Natural killer cell (primary cell): ENCODE data around the gene CARMIL1. TPM values are rescaled to one million over a fixed set of nuclear protein-coding genes. Genes with fewer than 3 reads are reported as not detected.

Experiments used
- ATAC-seq, 3 donors: fragments of 150-1000 bp in 2 of 3; fragments of 200-7000 bp in 1 of 3; cut with Tn5 transposase; 1 replicate in 1 of 3; 2 replicates in 2 of 3; pipeline ENCODE4 v1.10.0; 2021; ENCODE audit warnings: mild to moderate bottlenecking in 2 of 3, moderate library complexity in 2 of 3
- DNase-seq, 2 donors: peaks; one replicate each; pipeline versions ENCODE4 v3.0.0 to v3.0.0-alpha.2; 2013 to 2021; ENCODE audit warnings: mixed read lengths in 1 of 2
- H3K27ac ChIP-seq: one replicate; pipeline ENCODE4 v1.5.1; 2013; ENCODE audit warnings: mild to moderate bottlenecking, low read length
- H3K27me3 ChIP-seq: one replicate; pipeline ENCODE4 v1.6.1; 2013; ENCODE audit warnings: low read length; ENCODE audit not compliant: control insufficient read depth, insufficient read depth
- H3K36me3 ChIP-seq: one replicate; pipeline ENCODE4 v1.6.1; 2013; ENCODE audit warnings: low read length; ENCODE audit not compliant: control insufficient read depth, insufficient read depth
- H3K4me1 ChIP-seq: one replicate; pipeline ENCODE4 v1.6.1; 2013; ENCODE audit warnings: low read length; ENCODE audit not compliant: control insufficient read depth, insufficient read depth
- H3K4me3 ChIP-seq: one replicate; pipeline ENCODE4 v1.5.1; 2013; ENCODE audit warnings: low read length
- H3K9me3 ChIP-seq: one replicate; pipeline ENCODE4 v1.6.1; 2013; ENCODE audit warnings: low read length; ENCODE audit not compliant: control insufficient read depth, insufficient read depth
- H3K27ac Mint-ChIP-seq, 2 donors: one replicate each; pipeline ENCODE4 v1.8.0; 2022; ENCODE audit warnings: mild to moderate bottlenecking in 2 of 2, mixed read lengths in 2 of 2, moderate library complexity in 1 of 2
- H3K27me3 Mint-ChIP-seq, 2 donors: one replicate each; pipeline ENCODE4 v1.8.0; 2022; ENCODE audit warnings: low read depth in 2 of 2, mixed read lengths in 2 of 2
- H3K36me3 Mint-ChIP-seq: one replicate; pipeline ENCODE4 v1.8.0; 2022; ENCODE audit warnings: mixed read lengths
- H3K4me1 Mint-ChIP-seq, 2 donors: one replicate each; pipeline ENCODE4 v1.8.0; 2022; ENCODE audit warnings: mixed read lengths in 2 of 2
- H3K4me3 Mint-ChIP-seq: one replicate; pipeline ENCODE4 v1.8.0; 2022; ENCODE audit warnings: mild to moderate bottlenecking, moderate library complexity, mixed read lengths
- H3K9me3 Mint-ChIP-seq, 2 donors: one replicate each; pipeline ENCODE4 v1.8.0; 2022; ENCODE audit warnings: mixed read lengths in 2 of 2
- CTCF ChIP-seq: fragments of 200-600 bp; IDR thresholded peaks from one replicate; pipeline ENCODE4 v1.8.0; 2022; ENCODE audit warnings: antibody characterized with exemption
- WGBS: methylation state at CpG from one replicate; pipeline ENCODE4 v1.1.7; 2013; ENCODE audit warnings: missing lambda C conversion rate; ENCODE audit not compliant: insufficient coverage; 5-methylcytosine and 5-hydroxymethylcytosine counted together
- intact Hi-C: fragments of 100-400 bp; cut with micrococcal nuclease; formaldehyde crosslinking; loops from one replicate; pipeline ENCODE4 v1.14.2; 2022
- total RNA-seq, 4 donors: library from RNA; stranded (reverse); fragments of 120-200 nt in 1 of 4; gene quantifications; one replicate each; pipeline versions ENCODE4 v1.2.3 to v1.2.4, GENCODE V29; 2013 to 2022

Gene CARMIL1
- total RNA-seq, 3 donors from 2014 or later (not counting 1 experiment from before 2014, with no cell fraction given), result 0.25 to 1.1 (median 0.35) TPM

GRCh38 chr6:25619217-25619616 is 340.0 kb downstream of the CARMIL1 start:
- Mint-ChIP-seq H3K4me3 (no peak overlapping the region), H3K36me3 (no peaks in the 10 kb centered on the region), H3K27ac (no peak overlapping the region), H3K9me3 (no peaks in the 10 kb centered on the region), H3K4me1 (no peaks in the 10 kb centered on the region), H3K27me3 (peaks cover 16 to 19% of the 10 kb centered on the region in 2 donors)
- no peak for TF ChIP-seq CTCF
- Histone ChIP-seq H3K27ac (no peak overlapping the region), H3K4me1 (no peaks in the 10 kb centered on the region), H3K27me3 (no peaks in the 10 kb centered on the region), H3K36me3 (no peaks in the 10 kb centered on the region), H3K9me3 (no peaks in the 10 kb centered on the region), H3K4me3 (no peak overlapping the region)
- intact Hi-C loops, result no loop called here
- WGBS, result 47% methylated on average over 4 of the region's 4 CpGs
- no peak for DNase-seq
- ATAC-seq, result no peak

DNA sequence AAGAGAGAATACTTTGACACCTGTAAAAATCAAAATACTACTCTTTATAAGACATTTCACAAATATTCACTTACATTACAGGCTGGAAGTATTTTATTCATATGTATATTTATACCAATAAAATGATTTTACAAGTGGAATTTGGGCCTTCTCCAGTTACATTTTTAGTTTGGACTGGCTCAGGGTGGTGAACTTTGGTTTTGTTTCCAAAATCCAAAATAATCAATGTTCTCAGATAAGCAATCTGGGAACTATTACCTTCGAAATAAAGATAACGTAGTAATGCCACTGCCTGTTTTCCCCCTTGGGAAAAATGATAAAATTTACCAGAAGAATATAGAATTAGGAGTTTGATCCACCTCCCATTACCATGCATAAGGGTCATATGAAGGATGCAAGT is 341.2 kb downstream of the CARMIL1 start:
- H3K36me3 ChIP-seq, result no peaks in the 10 kb centered on the region
- no peaks in the 10 kb centered on the region for H3K9me3 ChIP-seq
- no peaks in the 10 kb centered on the region for H3K9me3 Mint-ChIP-seq
- no CpG with 5 or more reads among the region's 2 CpGs for WGBS
- intact Hi-C loops, result no loop called here
- no peak for DNase-seq
- no peaks in the 10 kb centered on the region for H3K36me3 Mint-ChIP-seq
- H3K27ac ChIP-seq, result no peak overlapping the region
- H3K27me3 Mint-ChIP-seq, result peaks cover 13 to 18% of the 10 kb centered on the region in 2 donors
- no peaks in the 10 kb centered on the region for H3K4me1 ChIP-seq
- no peaks in the 10 kb centered on the region for H3K4me1 Mint-ChIP-seq
- H3K4me3 Mint-ChIP-seq, result no peak overlapping the region
- no peak for ATAC-seq
- H3K4me3 ChIP-seq, result no peak overlapping the region
- TF ChIP-seq CTCF, result no peak
- no peak overlapping the region for H3K27ac Mint-ChIP-seq
- no peaks in the 10 kb centered on the region for H3K27me3 ChIP-seq

DNA sequence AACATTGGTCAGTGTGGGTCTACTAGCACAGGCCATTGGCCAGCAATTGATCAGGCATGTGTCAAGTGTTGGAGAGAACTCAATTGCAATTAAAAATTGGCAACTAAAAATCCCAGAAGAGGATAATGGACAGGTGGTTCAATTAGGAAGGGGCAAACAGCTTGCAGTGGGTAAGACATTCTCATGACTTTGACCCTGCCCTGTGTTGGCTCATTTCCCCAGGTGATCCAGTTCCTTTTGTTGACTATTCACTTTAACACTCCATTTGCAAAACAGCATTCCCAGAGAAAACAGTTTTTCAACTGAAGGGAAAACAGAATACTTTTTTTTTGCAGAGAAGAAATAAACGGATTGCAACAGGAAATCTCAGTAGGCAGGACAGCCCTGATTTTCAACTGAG is 343.9 kb downstream of the CARMIL1 start:
- H3K9me3 Mint-ChIP-seq, result no peaks in the 10 kb centered on the region

More for the DNA sequence above, 343.9 kb downstream of the CARMIL1 start:
- no peak overlapping the region for H3K4me3 ChIP-seq
- intact Hi-C loops, result no loop called here
- no peaks in the 10 kb centered on the region for H3K36me3 Mint-ChIP-seq
- H3K27me3 Mint-ChIP-seq, result peaks cover 16 to 24% of the 10 kb centered on the region in 2 donors
- no peak for ATAC-seq
- no peak overlapping the region for H3K4me3 Mint-ChIP-seq
- H3K36me3 ChIP-seq, result no peaks in the 10 kb centered on the region
- 93% methylated on average over 1 of the region's 1 CpG for WGBS
- TF ChIP-seq CTCF, result no peak
- no peaks in the 10 kb centered on the region for H3K4me1 ChIP-seq
- no peak overlapping the region for H3K27ac ChIP-seq
- H3K27ac Mint-ChIP-seq, result no peak overlapping the region
- H3K27me3 ChIP-seq, result no peaks in the 10 kb centered on the region
- no peaks in the 10 kb centered on the region for H3K9me3 ChIP-seq
- DNase-seq, result no peak
- H3K4me1 Mint-ChIP-seq, result no peaks in the 10 kb centered on the region
